HEK293T (cell line): ENCODE measurements around the gene ZNF236.

ENCODE experiments used
- CTCF ChIA-PET: fragments of 350-600 bp; formaldehyde crosslinking; extraction: SDS; loops from one replicate; lab custom pipeline; 2021; ENCODE audit warnings: antibody characterized with exemption, inconsistent platforms; lab: Yijun Ruan, JAX
- POLR2A ChIA-PET: fragments of 350-600 bp; formaldehyde crosslinking; extraction: SDS; loops from one replicate; lab custom pipeline; 2020; ENCODE audit warnings: antibody characterized with exemption, inconsistent platforms; lab: Yijun Ruan, JAX
- DNase-seq: peaks from one replicate; pipeline ENCODE4 v3.0.0; 2012; ENCODE audit warnings: mixed read lengths; ENCODE audit errors: extremely low spot score
- ARNT ChIP-seq: fragments of 450-650 bp; IDR thresholded peaks from 2 replicates; pipeline ENCODE4 v1.6.1; 2017; ENCODE audit warnings: mild to moderate bottlenecking
- BHLHE40 ChIP-seq: fragments of 450-650 bp; IDR thresholded peaks from 2 replicates; pipeline ENCODE4 v1.6.1; 2016; ENCODE audit warnings: mild to moderate bottlenecking, moderate library complexity, borderline replicate concordance
- CTBP1 ChIP-seq: fragments of 450-650 bp; IDR thresholded peaks from 2 replicates; pipeline ENCODE4 v1.6.1; 2016; ENCODE audit warnings: borderline replicate concordance
- ELF4 ChIP-seq: fragments of 450-650 bp; IDR thresholded peaks from 2 replicates; pipeline ENCODE4 v1.6.1; 2017; ENCODE audit warnings: antibody characterized with exemption
- FOXA1 ChIP-seq: fragments of 450-650 bp; IDR thresholded peaks from 2 replicates; pipeline ENCODE4 v1.6.1; 2016; ENCODE audit warnings: mild to moderate bottlenecking
- FOXK2 ChIP-seq: fragments of 450-650 bp; IDR thresholded peaks from 2 replicates; pipeline ENCODE4 v1.6.1; 2016; ENCODE audit warnings: mild to moderate bottlenecking
- FOXM1 ChIP-seq: fragments of 450-650 bp; IDR thresholded peaks from 2 replicates; pipeline ENCODE4 v1.6.1; 2017; ENCODE audit warnings: mild to moderate bottlenecking, borderline replicate concordance
- HDGF ChIP-seq: fragments of 450-650 bp; IDR thresholded peaks from 2 replicates; pipeline ENCODE4 v1.6.1; 2017; ENCODE audit warnings: antibody characterized with exemption, borderline replicate concordance
- L3MBTL2 ChIP-seq: fragments of 450-650 bp; conservative IDR thresholded peaks from 2 replicates; pipeline ENCODE4 v1.6.1; 2016; ENCODE audit warnings: mild to moderate bottlenecking
- LEF1 ChIP-seq: fragments of 450-650 bp; IDR thresholded peaks from 2 replicates; pipeline ENCODE4 v1.6.1; 2017; ENCODE audit warnings: mild to moderate bottlenecking, borderline replicate concordance
- NFRKB ChIP-seq: fragments of 450-650 bp; IDR thresholded peaks from 2 replicates; pipeline ENCODE4 v1.6.1; 2016; ENCODE audit warnings: mild to moderate bottlenecking, moderate library complexity
- PKNOX1 ChIP-seq: fragments of 450-650 bp; IDR thresholded peaks from 2 replicates; pipeline ENCODE4 v1.6.1; 2016
- SP1 ChIP-seq: fragments of 450-650 bp; IDR thresholded peaks from 2 replicates; pipeline ENCODE4 v1.6.1; 2017
- SUZ12 ChIP-seq: fragments of 450-650 bp; IDR thresholded peaks from 2 replicates; pipeline ENCODE4 v1.6.1; 2016; ENCODE audit warnings: mild to moderate bottlenecking
- TARDBP ChIP-seq: fragments of 450-650 bp; IDR thresholded peaks from 2 replicates; pipeline ENCODE4 v1.6.1; 2016
- ZNF384 ChIP-seq: fragments of 450-650 bp; IDR thresholded peaks from 2 replicates; pipeline ENCODE4 v1.6.1; 2016

ZNF236 gene

GRCh38 chr18:76982841-76983583 is 160.7 kb downstream of the ZNF236 start:
- DNase-seq: peak; percentile 82
- POLR2A ChIA-PET: no interaction called here

GRCh38 chr18:76983613-76984051 is 161.3 kb downstream of the ZNF236 start:
- ChIA-PET CTCF (interaction anchor here (1.0 to 2.5 kb wide), 3 partner anchors 136 to 668 kb away, joined by 3 to 10 read pairs (median 4); no protein-coding TSS in a partner anchor), POLR2A (no interaction called here)
- no peak for DNase-seq
- TF ChIP-seq ZNF384: no peak
- no peak for TF ChIP-seq ELF4
- no peak for TF ChIP-seq SP1
- no peak for TF ChIP-seq HDGF
- TF ChIP-seq BHLHE40: no peak
- no peak for TF ChIP-seq ARNT
- TF ChIP-seq PKNOX1: no peak

More at GRCh38 chr18:76982841-76983583, 160.7 kb downstream of the ZNF236 start:
- CTCF ChIA-PET: interaction anchor here (0.6 to 2.5 kb wide), 4 partner anchors 72 to 180 kb away, joined by 3 to 10 read pairs (median 4); no protein-coding TSS in a partner anchor
- TF ChIP-seq ZNF384: no peak
- no peak for TF ChIP-seq SP1
- TF ChIP-seq CTBP1: no peak
- TF ChIP-seq FOXA1: no peak
- TF ChIP-seq TARDBP: no peak
- TF ChIP-seq FOXM1: no peak
- no peak for TF ChIP-seq NFRKB

GRCh38 chr18:76984193-76985155 is 162.1 kb downstream of the ZNF236 start:
- CTCF ChIA-PET: interaction anchor here (1.0 to 2.5 kb wide), 4 partner anchors 9 to 667 kb away, joined by 3 to 10 read pairs (median 4); no protein-coding TSS in a partner anchor
- TF ChIP-seq NFRKB: no peak
- TF ChIP-seq CTBP1: no peak
- TF ChIP-seq FOXA1: no peak
- no peak for TF ChIP-seq L3MBTL2
- TF ChIP-seq HDGF: no peak
- TF ChIP-seq ARNT: no peak
- TF ChIP-seq FOXM1: no peak
- no peak for TF ChIP-seq ZNF384
- no peak for TF ChIP-seq FOXK2
- no peak for TF ChIP-seq ELF4
- no peak for TF ChIP-seq PKNOX1
- no peak for TF ChIP-seq SP1
- TF ChIP-seq SUZ12: no peak
- no peak for TF ChIP-seq BHLHE40
- no peak for TF ChIP-seq LEF1
- no peak for TF ChIP-seq TARDBP
- POLR2A ChIA-PET: no interaction called here
- no peak for DNase-seq

- DNase-seq: no peak
- TF ChIP-seq ARNT (no peak), L3MBTL2 (no peak), FOXA1 (no peak), ZNF384 (no peak), FOXM1 (no peak), FOXK2 (no peak), HDGF (no peak), ELF4 (no peak), BHLHE40 (no peak), TARDBP (no peak), LEF1 (no peak), NFRKB (no peak), PKNOX1 (no peak), CTBP1 (no peak), SP1 (no peak), SUZ12 (no peak)
- ChIA-PET CTCF (interaction anchor here (0.9 to 2.5 kb wide), 3 partner anchors 10 to 182 kb away, joined by 3 to 10 read pairs (median 4); no protein-coding TSS in a partner anchor), POLR2A (no interaction called here)
Measured at GRCh38 chr18:76985156-76985950, 163.0 kb downstream of the ZNF236 start.

GRCh38 chr18:76985951-76986236 is 163.5 kb downstream of the ZNF236 start:
- CTCF ChIA-PET: interaction anchor here (0.9 to 1.0 kb wide), 2 partner anchors 10 to 183 kb away, joined by 3 to 4 read pairs; no protein-coding TSS in a partner anchor
- TF ChIP-seq HDGF (no peak), BHLHE40 (no peak), FOXM1 (no peak), TARDBP (no peak), FOXA1 (no peak), NFRKB (no peak), CTBP1 (no peak), PKNOX1 (no peak), FOXK2 (no peak), SP1 (no peak), ELF4 (no peak), ARNT (no peak), L3MBTL2 (no peak), LEF1 (no peak), ZNF384 (no peak)
- POLR2A ChIA-PET: no interaction called here
- DNase-seq: no peak
